ENCODE measurements around the gene NEDD4L.
"Not testable (repeated sequence)": the region's sequence is repeated elsewhere in the genome, so short reads cannot be mapped to it uniquely, and the experiment has no call there.

DNA sequence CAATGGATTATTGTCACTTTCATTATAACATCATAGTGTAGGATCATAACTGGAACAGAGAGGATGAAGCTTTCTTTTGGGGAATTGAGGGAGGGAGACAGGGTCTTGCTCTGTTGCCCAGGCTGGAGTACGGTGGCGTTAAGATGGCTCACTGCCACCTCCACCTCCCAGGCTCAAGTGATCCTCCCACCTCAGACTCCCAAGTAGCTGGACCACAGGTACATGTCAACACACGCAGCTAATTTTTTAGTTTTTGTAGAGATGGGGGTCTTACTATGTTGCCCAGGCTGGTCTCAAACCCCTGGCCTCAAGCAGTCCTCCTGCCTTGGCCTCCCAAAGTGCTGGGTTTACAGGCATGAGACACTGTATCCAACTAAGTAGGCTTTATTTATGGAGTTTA, 221.5 kb downstream of the NEDD4L start:
- not testable (repeated sequence) for TF ChIP-seq ZNF138 (tag by site-specific recombination; IDR thresholded peaks at IDR 0.05; ENCODE audit: borderline replicate concordance); YY1 (tag by site-specific recombination; IDR thresholded peaks at IDR 0.05); ZNF266 (tag by site-specific recombination; IDR thresholded peaks at IDR 0.05; ENCODE audit: low read depth); ZNF274 (IDR thresholded peaks at IDR 0.05; ENCODE audit: low read length); ZNF274 (tag by site-specific recombination; IDR thresholded peaks at IDR 0.05; ENCODE audit: borderline replicate concordance); ZNF76 (tag by site-specific recombination; IDR thresholded peaks at IDR 0.05; ENCODE audit: borderline replicate concordance, low read depth); ZEB2 (tag by site-specific recombination; IDR thresholded peaks at IDR 0.05); HOXA7 (CRISPR knock-in tag; IDR thresholded peaks at IDR 0.05; ENCODE audit: borderline replicate concordance); ZSCAN30 (tag by site-specific recombination; IDR thresholded peaks at IDR 0.05); ZNF658 (tag by site-specific recombination; IDR thresholded peaks at IDR 0.05)
- TF ChIP-seq, protein P1, sequence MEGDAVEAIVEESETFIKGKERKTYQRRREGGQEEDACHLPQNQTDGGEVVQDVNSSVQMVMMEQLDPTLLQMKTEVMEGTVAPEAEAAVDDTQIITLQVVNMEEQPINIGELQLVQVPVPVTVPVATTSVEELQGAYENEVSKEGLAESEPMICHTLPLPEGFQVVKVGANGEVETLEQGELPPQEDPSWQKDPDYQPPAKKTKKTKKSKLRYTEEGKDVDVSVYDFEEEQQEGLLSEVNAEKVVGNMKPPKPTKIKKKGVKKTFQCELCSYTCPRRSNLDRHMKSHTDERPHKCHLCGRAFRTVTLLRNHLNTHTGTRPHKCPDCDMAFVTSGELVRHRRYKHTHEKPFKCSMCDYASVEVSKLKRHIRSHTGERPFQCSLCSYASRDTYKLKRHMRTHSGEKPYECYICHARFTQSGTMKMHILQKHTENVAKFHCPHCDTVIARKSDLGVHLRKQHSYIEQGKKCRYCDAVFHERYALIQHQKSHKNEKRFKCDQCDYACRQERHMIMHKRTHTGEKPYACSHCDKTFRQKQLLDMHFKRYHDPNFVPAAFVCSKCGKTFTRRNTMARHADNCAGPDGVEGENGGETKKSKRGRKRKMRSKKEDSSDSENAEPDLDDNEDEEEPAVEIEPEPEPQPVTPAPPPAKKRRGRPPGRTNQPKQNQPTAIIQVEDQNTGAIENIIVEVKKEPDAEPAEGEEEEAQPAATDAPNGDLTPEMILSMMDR (tag by site-specific recombination; IDR thresholded peaks at IDR 0.05) = not testable (repeated sequence)
- TF ChIP-seq ZNF121 (tag by site-specific recombination; IDR thresholded peaks at IDR 0.05) = peak; percentile 90
- TF ChIP-seq, protein P2, sequence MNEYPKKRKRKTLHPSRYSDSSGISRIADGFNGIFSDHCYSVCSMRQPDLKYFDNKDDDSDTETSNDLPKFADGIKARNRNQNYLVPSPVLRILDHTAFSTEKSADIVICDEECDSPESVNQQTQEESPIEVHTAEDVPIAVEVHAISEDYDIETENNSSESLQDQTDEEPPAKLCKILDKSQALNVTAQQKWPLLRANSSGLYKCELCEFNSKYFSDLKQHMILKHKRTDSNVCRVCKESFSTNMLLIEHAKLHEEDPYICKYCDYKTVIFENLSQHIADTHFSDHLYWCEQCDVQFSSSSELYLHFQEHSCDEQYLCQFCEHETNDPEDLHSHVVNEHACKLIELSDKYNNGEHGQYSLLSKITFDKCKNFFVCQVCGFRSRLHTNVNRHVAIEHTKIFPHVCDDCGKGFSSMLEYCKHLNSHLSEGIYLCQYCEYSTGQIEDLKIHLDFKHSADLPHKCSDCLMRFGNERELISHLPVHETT (tag by site-specific recombination; IDR thresholded peaks at IDR 0.05) = not testable (repeated sequence)
